Measurements from ENCODE around the gene LPAR6. TPM values are rescaled to one million over a fixed set of nuclear protein-coding genes. Genes with fewer than 3 reads are reported as not detected.

The LPAR6 gene
- total RNA-seq, 1 donor from 2014 or later = 4.1 TPM

GRCh38 chr13:48393698-48394085 is 19.2 kb downstream of the LPAR6 start:
- Histone ChIP-seq H3K27me3 (ENCODE audit: insufficient read depth, low read length) (no peaks in the 10 kb centered on the region), H3K27ac (ENCODE audit: low read depth, low read length) (no peak overlapping the region), H3K4me3 (ENCODE audit: insufficient read depth, low read depth, low read length) (no peak overlapping the region), H3K9ac (ENCODE audit: low read length) (no peak overlapping the region), H4K20me1 (ENCODE audit: insufficient read depth, low read length) (peaks cover 5% of the 10 kb centered on the region), H3K9me3 (ENCODE audit: insufficient read depth, low read depth, low read length) (no peaks in the 10 kb centered on the region), H3K4me1 (ENCODE audit: insufficient read depth, low read length) (no peaks in the 10 kb centered on the region), H3K79me2 (ENCODE audit: insufficient read depth, low read length) (no peaks in the 10 kb centered on the region), H3K4me2 (ENCODE audit: low read length) (no peak overlapping the region), H2AFZ (ENCODE audit: low read depth, low read length) (no peak overlapping the region), H3K36me3 (ENCODE audit: insufficient read depth, low read length) (no peaks in the 10 kb centered on the region)
- FAIRE-seq (no peak), DNase-seq (ENCODE audit: low read depth) (no peak)
- peaks cover 9% of the 10 kb centered on the region for H3K4me1 Mint-ChIP-seq (ENCODE audit: low read depth, unreplicated experiment)
- TF ChIP-seq CTCF (IDR thresholded peaks at IDR 0.05; ENCODE audit: insufficient read depth, low read depth, low read length) (no peak), EZH2 (IDR thresholded peaks at IDR 0.05; ENCODE audit: insufficient read depth, low read length) (no peak)
- no peak overlapping the region for H3K27ac Mint-ChIP-seq (ENCODE audit: unreplicated experiment)
- H3K36me3 Mint-ChIP-seq (ENCODE audit: low read depth, unreplicated experiment) = peaks cover 36% of the 10 kb centered on the region
- H3K9me3 Mint-ChIP-seq (ENCODE audit: unreplicated experiment) = peaks cover 13% of the 10 kb centered on the region
- H3K4me3 Mint-ChIP-seq (ENCODE audit: unreplicated experiment) = no peak overlapping the region
- H3K27me3 Mint-ChIP-seq (ENCODE audit: low read depth, unreplicated experiment) = no peaks in the 10 kb centered on the region

- Mint-ChIP-seq H3K9me3 (ENCODE audit: unreplicated experiment) (peaks cover 13% of the 10 kb centered on the region), H3K36me3 (ENCODE audit: low read depth, unreplicated experiment) (peaks cover 36% of the 10 kb centered on the region), H3K4me3 (ENCODE audit: unreplicated experiment) (no peak overlapping the region), H3K27me3 (ENCODE audit: low read depth, unreplicated experiment) (no peaks in the 10 kb centered on the region), H3K27ac (ENCODE audit: unreplicated experiment) (no peak overlapping the region), H3K4me1 (ENCODE audit: low read depth, unreplicated experiment) (peaks cover 4% of the 10 kb centered on the region)
- FAIRE-seq (no peak), DNase-seq (ENCODE audit: low read depth) (no peak)
- no peaks in the 10 kb centered on the region for H3K79me2 ChIP-seq (ENCODE audit: insufficient read depth, low read length)
- H4K20me1 ChIP-seq (ENCODE audit: insufficient read depth, low read length) = peaks cover 5% of the 10 kb centered on the region
- H3K9ac ChIP-seq (ENCODE audit: low read length) = no peak overlapping the region
- H3K4me2 ChIP-seq (ENCODE audit: low read length) = no peak overlapping the region
- no peak overlapping the region for H3K27ac ChIP-seq (ENCODE audit: low read depth, low read length)
- no peaks in the 10 kb centered on the region for H3K9me3 ChIP-seq (ENCODE audit: insufficient read depth, low read depth, low read length)
- no peaks in the 10 kb centered on the region for H3K36me3 ChIP-seq (ENCODE audit: insufficient read depth, low read length)
- H3K27me3 ChIP-seq (ENCODE audit: insufficient read depth, low read length) = no peaks in the 10 kb centered on the region
- H3K4me1 ChIP-seq (ENCODE audit: insufficient read depth, low read length) = no peaks in the 10 kb centered on the region
- no peak for TF ChIP-seq CTCF (IDR thresholded peaks at IDR 0.05; ENCODE audit: insufficient read depth, low read depth, low read length)
- no peak for TF ChIP-seq EZH2 (IDR thresholded peaks at IDR 0.05; ENCODE audit: insufficient read depth, low read length)
- H2AFZ ChIP-seq (ENCODE audit: low read depth, low read length) = no peak overlapping the region
- no peak overlapping the region for H3K4me3 ChIP-seq (ENCODE audit: insufficient read depth, low read depth, low read length)
These were observed 19.7 kb downstream of the LPAR6 start for GRCh38 chr13:48393030-48393697.

DNA sequence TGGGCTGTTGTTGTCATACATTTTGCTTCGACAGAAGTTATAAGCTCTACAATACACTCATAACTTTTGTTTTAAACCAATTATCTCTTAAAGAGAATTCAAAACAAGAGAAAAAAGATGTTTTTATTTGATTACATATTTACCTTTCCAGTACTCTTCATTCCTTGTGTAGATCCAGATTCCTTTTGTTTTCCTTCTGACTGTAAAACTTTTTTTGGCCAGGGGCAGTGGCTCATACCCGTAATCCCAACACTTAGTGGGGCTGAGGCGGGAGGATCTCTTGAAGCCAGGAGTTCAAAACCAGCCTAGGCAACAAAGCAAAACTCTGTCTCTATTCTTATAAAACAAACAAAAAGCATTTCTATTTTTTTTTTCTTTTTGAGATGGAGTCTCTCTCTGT is 21.7 kb downstream of the LPAR6 start:
- H3K36me3 Mint-ChIP-seq (ENCODE audit: low read depth, unreplicated experiment) = peaks cover 34% of the 10 kb centered on the region
- FAIRE-seq = no peak
- Histone ChIP-seq H3K27me3 (ENCODE audit: insufficient read depth, low read length) (no peaks in the 10 kb centered on the region), H3K4me3 (ENCODE audit: insufficient read depth, low read depth, low read length) (no peak overlapping the region), H3K9me3 (ENCODE audit: insufficient read depth, low read depth, low read length) (no peaks in the 10 kb centered on the region), H3K9ac (ENCODE audit: low read length) (no peak overlapping the region), H3K4me1 (ENCODE audit: insufficient read depth, low read length) (no peaks in the 10 kb centered on the region), H3K36me3 (ENCODE audit: insufficient read depth, low read length) (no peaks in the 10 kb centered on the region), H4K20me1 (ENCODE audit: insufficient read depth, low read length) (peaks cover 5% of the 10 kb centered on the region), H3K4me2 (ENCODE audit: low read length) (no peak overlapping the region), H3K79me2 (ENCODE audit: insufficient read depth, low read length) (no peaks in the 10 kb centered on the region), H2AFZ (ENCODE audit: low read depth, low read length) (no peak overlapping the region), H3K27ac (ENCODE audit: low read depth, low read length) (no peak overlapping the region)
- no peak for TF ChIP-seq CTCF (IDR thresholded peaks at IDR 0.05; ENCODE audit: insufficient read depth, low read depth, low read length)
- TF ChIP-seq EZH2 (IDR thresholded peaks at IDR 0.05; ENCODE audit: insufficient read depth, low read length) = no peak
- no peaks in the 10 kb centered on the region for H3K4me1 Mint-ChIP-seq (ENCODE audit: low read depth, unreplicated experiment)
- no peaks in the 10 kb centered on the region for H3K27me3 Mint-ChIP-seq (ENCODE audit: low read depth, unreplicated experiment)
- H3K9me3 Mint-ChIP-seq (ENCODE audit: unreplicated experiment) = peaks cover 11% of the 10 kb centered on the region
- no peak overlapping the region for H3K27ac Mint-ChIP-seq (ENCODE audit: unreplicated experiment)
- no peak overlapping the region for H3K4me3 Mint-ChIP-seq (ENCODE audit: unreplicated experiment)
- DNase-seq (ENCODE audit: low read depth) = no peak
